GM19025 (cell line): Measurements from ENCODE around the gene PALLD.
A peak's percentile ranks its signal among the peaks of the same experiment; 100 is the strongest.

Experiments
- ATAC-seq: cut with Tn5 transposase; IDR thresholded peaks from one replicate; pipeline ENCODE4 v1.9.1; 2021; ENCODE audit warnings: mild to moderate bottlenecking, low read depth, moderate library complexity; ENCODE audit not compliant: unreplicated experiment

PALLD gene

GRCh38 chr4:168585168-168586091 lies 88.6 kb downstream of the PALLD start:
- peak; percentile 64 for ATAC-seq

DNA sequence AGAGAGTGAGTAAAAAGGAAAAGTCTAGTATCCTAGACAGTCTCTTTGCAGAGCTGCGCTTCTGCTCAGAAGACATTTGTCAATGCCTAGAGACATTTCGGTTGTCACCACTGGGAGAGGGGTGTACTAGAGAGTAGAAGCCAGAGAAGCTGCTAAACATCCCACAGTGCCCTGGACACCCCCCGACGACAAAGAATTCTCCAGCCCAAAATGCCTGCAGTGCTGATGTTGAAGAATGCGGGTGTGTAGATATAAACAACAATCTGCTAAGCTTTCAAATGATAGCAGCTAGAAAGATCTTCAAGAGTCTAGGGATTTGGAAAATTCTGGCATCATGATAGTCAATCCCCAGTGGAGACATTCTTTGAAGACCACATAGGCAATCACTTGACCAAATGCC lies 90.1 kb downstream of the PALLD start:
- no peak for ATAC-seq

DNA sequence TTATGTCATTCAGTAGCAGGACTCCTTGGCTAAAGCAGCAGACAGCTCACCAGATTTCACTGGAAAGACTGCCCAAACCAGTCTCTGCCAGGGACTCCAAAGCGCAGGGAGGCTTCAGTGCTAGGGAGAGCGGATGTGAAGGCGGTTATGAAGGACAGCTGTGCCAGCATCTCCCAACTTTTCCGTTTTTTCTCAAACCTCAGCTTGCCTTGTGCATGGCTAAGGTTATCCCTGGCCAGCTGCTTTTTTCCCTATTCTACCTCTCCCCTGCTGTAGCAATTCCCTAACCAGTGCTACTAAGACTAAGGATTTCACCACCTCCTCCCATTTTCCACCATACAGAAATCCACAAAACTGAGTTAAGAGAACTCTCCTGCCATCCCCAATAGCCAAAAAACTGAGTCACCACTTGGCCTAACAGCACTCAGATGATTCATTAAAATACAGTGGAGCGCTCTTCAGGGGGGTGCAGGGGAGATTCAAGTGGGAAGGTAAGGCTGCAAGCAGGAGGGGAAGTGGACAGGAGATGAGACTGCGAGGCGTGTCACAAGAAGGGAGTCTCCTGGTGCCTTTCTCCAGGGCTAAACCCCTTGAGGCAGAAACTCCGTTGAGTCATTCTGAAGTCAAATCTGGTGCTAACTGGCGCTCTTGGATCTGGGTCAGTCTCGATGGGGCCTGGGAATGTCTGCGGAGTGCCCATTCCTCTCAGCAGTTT lies 90.7 kb downstream of the PALLD start:
- ATAC-seq, result no peak

DNA sequence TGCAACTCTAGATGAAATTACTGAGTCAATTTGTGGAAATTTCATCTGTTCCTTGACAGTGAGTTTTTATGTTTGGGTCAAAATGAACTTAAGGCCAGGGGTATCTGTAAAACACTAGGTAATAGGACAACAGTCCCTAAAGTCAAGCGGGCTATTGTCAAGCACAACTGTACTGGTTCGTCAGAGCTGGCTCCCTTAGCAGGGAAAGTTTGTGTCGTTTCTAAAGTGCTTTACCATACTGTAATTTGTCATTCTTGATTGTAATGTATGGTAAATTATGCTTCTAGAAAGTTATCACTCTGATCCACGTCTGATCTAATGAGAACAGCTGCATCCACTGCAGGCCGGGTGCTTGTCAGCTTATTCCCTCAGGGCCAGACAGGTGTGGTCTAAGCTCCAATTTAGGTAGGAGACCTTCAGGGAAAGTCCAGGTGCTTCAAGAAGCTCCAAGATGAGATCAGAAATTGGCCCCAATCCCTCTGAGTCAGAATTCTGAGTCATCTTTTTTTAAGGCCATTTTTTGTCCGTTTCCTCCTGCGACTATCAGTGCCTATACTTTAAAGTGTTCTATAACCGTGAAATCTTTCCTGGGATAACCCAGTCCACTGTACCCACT lies 92.2 kb downstream of the PALLD start:
- no peak for ATAC-seq

GRCh38 chr4:168592676-168593075 lies 95.8 kb downstream of the PALLD start:
- ATAC-seq, result no peak

DNA sequence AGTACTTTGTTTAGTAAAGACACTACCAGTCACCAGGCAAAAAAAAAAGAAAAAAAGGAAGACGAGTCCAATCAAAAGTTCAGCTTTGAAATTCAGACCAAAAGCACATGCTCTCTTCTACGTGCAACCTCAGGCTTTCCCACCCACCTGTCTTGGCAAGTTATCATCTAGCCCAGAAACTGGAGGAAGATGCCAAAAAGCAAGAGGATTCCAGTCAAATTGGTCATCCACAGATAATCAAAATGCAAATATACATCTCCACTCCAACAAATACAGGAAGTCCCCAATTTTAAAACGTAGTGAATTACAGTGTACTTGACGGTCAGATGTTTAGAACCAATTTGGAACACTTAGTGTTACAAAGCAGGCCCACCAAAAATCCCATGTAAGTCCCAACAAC lies 96.5 kb downstream of the PALLD start:
- no peak for ATAC-seq

GRCh38 chr4:168594121-168594520 lies 97.3 kb downstream of the PALLD start:
- no peak for ATAC-seq

- ATAC-seq, result no peak
Measured at GRCh38 chr4:168598191-168598590, 101.3 kb downstream of the PALLD start.

DNA sequence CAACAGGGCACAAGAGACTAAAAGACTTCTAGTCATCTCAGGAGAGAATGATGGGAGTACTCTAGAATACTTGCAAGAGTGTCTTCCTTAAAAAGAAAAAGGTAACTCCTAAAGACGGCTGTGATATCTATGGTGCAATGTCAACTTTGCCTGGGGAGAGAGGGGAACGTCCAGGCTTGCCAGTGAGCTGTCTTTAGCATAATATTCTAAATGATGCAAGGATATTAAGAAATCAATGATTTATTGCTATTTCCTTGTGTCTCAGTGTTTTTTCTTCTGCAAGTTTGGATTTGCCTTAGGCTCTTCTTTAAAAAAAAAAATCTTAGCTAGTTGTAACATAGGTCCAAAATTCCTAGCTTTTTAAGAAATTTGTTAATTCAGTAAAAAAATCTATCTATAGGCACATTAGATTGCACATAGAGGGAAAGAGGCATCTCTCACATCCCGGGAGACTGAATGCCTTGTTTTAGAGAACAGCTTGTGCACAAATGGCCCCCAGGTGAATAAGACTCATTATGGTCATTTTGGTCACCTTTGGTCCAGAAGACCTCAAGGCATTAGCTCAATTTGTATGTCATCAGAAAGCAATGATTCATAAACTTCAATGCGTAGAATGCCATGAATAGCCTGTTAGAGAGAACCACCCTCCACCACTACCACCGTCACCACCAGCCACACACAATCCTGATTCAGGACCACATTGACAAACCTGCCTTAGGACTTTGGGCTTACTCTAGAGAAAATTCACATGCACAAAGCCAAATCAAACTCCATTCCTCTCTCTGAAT lies 104.1 kb downstream of the PALLD start:
- no peak for ATAC-seq

DNA sequence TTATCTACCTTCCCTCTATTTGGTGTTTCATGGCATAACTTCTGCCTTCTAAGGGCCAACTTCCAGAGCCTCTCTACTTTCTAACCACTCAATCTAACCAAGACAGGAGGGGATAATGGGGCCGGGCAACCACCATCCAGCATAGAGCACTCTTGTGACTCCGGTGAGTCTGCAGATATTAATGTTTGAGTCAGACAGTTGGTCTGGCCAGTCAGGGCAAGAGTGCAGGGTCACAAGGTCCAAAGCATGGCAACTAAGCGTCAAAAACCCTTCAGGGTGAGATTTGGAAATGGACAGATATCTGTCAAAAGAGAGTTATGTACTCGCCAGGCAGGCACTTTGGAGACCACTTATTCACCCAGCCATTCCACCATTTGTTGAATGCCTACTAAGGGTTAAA lies 105.0 kb downstream of the PALLD start:
- ATAC-seq, result no peak

DNA sequence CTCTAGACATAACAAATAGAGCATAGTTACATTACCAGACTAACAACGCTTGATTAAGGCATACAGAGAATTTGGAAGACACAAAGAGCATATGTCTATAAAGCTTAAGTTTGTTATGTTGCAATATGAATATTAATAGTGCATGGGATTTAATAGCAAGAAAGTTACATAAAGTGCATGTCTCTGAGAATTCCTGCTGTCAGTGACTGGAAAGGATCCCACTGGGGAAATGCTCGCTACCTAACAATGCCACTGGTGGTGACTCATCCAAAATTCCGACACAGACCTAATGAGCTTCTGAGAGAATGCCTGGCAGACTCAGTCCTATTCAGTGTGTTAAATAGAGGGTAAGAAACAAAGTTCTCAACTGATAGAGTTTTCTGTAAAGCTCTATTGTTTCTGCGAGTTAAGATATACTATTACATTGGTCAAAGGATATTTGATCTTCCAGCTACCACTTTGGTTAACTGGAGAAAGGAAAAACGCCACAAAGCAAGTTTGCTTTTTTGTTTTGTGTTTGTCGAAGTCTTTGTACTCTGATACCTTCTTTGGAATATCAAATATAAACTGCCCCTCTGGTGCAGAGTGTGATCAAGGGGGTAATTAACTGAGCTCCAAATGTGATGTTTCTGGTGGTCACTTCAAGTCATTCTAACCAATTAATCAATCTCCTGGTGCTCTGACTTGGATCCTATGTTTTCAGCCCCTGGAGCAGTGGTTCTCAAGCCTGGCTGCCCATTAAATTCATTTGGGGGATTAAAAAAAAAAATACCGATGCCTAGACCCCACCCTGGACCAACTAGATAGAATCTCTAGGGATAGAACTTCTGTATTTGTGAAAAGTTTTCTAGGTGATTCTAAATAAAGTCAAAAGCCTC lies 107.9 kb downstream of the PALLD start:
- ATAC-seq, result no peak

DNA sequence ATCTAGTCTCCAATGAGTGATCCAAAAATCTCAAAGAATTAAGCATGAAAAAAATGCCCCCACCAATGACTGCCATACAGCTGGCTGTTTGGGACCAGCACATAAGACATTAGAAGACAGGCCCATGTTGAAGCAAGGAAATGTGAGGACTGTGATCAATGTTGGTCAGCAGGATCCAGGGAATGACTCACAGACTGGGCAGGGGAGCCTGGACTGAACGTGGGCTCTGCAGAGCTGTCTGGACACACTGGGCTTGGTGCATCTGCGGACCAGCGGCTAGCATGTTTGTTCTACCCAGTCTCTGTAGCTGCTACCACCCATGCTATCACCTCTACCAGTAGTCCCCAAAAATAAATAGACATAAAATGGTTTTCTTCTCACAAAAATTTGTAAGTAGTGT lies 108.6 kb downstream of the PALLD start:
- no peak for ATAC-seq

- ATAC-seq, result no peak
Measured at GRCh38 chr4:168607215-168607614, 110.4 kb downstream of the PALLD start.

- no peak for ATAC-seq
Measured at GRCh38 chr4:168608771-168609170, 111.9 kb downstream of the PALLD start.

GRCh38 chr4:168609369-168609768 lies 112.5 kb downstream of the PALLD start:
- ATAC-seq, result no peak

DNA sequence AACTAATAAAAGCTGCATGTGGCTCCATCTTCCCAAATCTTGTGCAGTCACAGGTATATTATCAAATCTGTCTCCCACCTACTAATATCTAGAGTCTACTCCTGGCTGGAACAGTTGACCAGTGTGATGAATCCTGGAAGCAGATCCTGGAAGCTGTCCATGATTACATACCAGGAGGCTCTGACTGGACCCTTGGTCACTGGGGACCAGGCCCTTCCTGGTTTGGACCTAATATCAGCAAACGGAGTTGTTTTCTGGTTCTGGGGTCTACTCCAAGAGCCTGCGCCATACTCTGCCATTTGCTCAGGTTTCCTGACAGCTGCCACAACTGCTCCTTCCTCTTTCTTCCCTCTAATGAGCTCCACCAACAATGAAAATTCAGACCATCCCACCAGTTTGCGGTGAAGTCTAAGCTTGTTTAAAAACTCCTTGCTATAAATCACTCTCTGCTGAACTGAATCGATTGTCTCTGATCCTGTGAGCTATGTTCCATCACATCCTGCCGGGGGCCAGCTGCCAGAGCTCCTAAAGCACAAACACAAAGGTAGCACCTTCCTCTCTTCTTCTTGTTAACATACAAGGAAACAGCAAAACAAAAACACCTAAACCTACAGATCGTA lies 114.2 kb downstream of the PALLD start:
- ATAC-seq, result no peak

GRCh38 chr4:168612450-168613135 lies 115.7 kb downstream of the PALLD start:
- ATAC-seq, result no peak

DNA sequence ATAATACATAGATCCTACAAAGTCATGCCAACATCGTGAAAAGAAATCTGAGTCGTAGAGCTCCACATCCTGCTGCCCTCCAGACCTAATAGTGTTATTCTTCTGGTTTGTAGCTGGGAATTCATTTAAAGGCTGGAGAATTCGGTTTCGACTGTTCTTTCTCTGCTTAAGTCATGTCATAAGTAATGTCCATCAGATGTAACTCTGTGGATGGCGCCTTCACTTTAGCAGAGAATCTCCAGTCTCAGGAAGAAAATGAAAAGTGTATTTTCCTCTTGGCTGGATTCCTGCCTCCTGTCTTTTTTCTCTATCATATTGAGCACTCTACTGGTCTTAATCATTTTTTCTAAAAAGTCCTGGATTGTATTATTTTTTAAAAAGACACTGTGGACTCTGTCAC lies 117.0 kb downstream of the PALLD start:
- ATAC-seq, result no peak
